HepG2 (cell line): Measurements from ENCODE around the gene FALEC. TPM values are rescaled to one million over a fixed set of nuclear protein-coding genes. Genes with fewer than 3 reads are reported as not detected.
"Not testable (repeated sequence)": the region's sequence is repeated elsewhere in the genome, so short reads cannot be mapped to it uniquely, and the experiment has no call there.

Source experiments
- ATAC-seq: fragments of 200-7000 bp; cut with Tn5 transposase; 3 replicates; pipeline ENCODE4 v1.9.1; 2020; ENCODE audit warnings: mild to moderate bottlenecking, moderate library complexity
- BruUV-seq: library from RNA; stranded (reverse); fragments of 400-500 nt; replicated peaks from 2 replicates; lab custom pipeline; 2021; lab: Mats Ljungman, UMichigan
- CTCF ChIA-PET: fragments of 300-600 bp; formaldehyde crosslinking; extraction: SDS; loops from one replicate; lab custom pipeline; 2021; ENCODE audit warnings: low total read pairs, inconsistent platforms, low intra/inter-chr PET ratio; lab: Yijun Ruan, JAX
- POLR2A ChIA-PET: fragments of 350-600 bp; sonication (Branson Sonifier 250); formaldehyde crosslinking; loops from one replicate; lab custom pipeline; 2020; ENCODE audit warnings: antibody characterized with exemption, inconsistent platforms; lab: Yijun Ruan, JAX
- DNase-seq: peaks from one replicate; pipeline ENCODE4 v3.0.0-alpha.2; 2015; ENCODE audit warnings: low spot score
- FAIRE-seq: peaks from 3 replicates; lab custom pipeline; 2011; peaks lifted over from hg19 to GRCh38; lab: Jason Lieb, UNC
- H2AFZ ChIP-seq: one replicate; pipeline ENCODE4 v1.6.1; 2011; ENCODE audit warnings: low read length, inconsistent platforms
- H3K27ac ChIP-seq: fragments of 300-600 bp; 3 replicates; pipeline ENCODE4 v1.8.0; 2011; ENCODE audit warnings: mixed run types, mild to moderate bottlenecking, mixed read lengths, low read length, inconsistent platforms; ENCODE audit not compliant: insufficient read depth; ENCODE audit errors: extremely low read length
- H3K27me3 ChIP-seq, 2 experiments: fragments of 200-600 bp in 1 of 2; 2 replicates in 1 of 2; 3 replicates in 1 of 2; pipeline versions ENCODE4 v1.6.0 to v1.8.0; 2011; ENCODE audit warnings: low read length in 2 of 2, mild to moderate bottlenecking in 2 of 2, moderate library complexity in 2 of 2, inconsistent platforms in 1 of 2; ENCODE audit not compliant: insufficient read depth in 2 of 2, control insufficient read depth in 1 of 2
- H3K36me3 ChIP-seq, 2 experiments: fragments of 200-600 bp in 1 of 2; replicated peaks in 1 of 2; 2 replicates in 1 of 2; 3 replicates in 1 of 2; pipeline versions ENCODE4 v1.5.1 to v1.8.0; 2011; ENCODE audit warnings: low read length in 2 of 2, inconsistent platforms in 1 of 2; ENCODE audit not compliant: insufficient read depth in 2 of 2, control insufficient read depth in 1 of 2
- H3K4me1 ChIP-seq: 2 replicates; pipeline ENCODE4 v1.5.1; 2012; ENCODE audit warnings: low read length, inconsistent platforms; ENCODE audit not compliant: insufficient read depth
- H3K4me2 ChIP-seq: 2 replicates; pipeline ENCODE4 v1.6.0; 2011; ENCODE audit warnings: low read depth, low read length, inconsistent platforms
- H3K4me3 ChIP-seq, 3 experiments: fragments of 200-600 bp in 1 of 3; sonication (generic), shearing (Covaris generic) in 1 of 3; replicated peaks in 1 of 3; 2 replicates each; pipeline ENCODE4 v1.5.1; 2011 to 2016; ENCODE audit warnings: low read length in 3 of 3, inconsistent platforms in 2 of 3, low read depth in 2 of 3, mild to moderate bottlenecking in 2 of 3, control low read depth in 1 of 3, mixed read lengths in 1 of 3; ENCODE audit not compliant: insufficient read depth in 1 of 3
- H3K79me2 ChIP-seq: one replicate; pipeline ENCODE4 v1.6.1; 2011; ENCODE audit warnings: low read length, inconsistent platforms; ENCODE audit not compliant: insufficient read depth
- H3K9ac ChIP-seq: 2 replicates; pipeline ENCODE4 v1.6.0; 2011; ENCODE audit warnings: mild to moderate bottlenecking, low read depth, low read length, inconsistent platforms; ENCODE audit not compliant: insufficient read depth
- H3K9me3 ChIP-seq: 2 replicates; pipeline ENCODE4 v1.5.1; 2012; ENCODE audit warnings: mild to moderate bottlenecking, low read length
- H4K20me1 ChIP-seq: 2 replicates; pipeline ENCODE4 v1.6.0; 2011; ENCODE audit warnings: inconsistent platforms, mild to moderate bottlenecking, low read length, moderate library complexity; ENCODE audit not compliant: insufficient read depth
- CAMTA2 ChIP-seq: sonication (generic); formaldehyde crosslinking; IDR thresholded peaks from 2 replicates; pipeline ENCODE4 v1.4.0; 2020; ENCODE audit warnings: mild to moderate bottlenecking, missing genetic modification reagents, borderline replicate concordance
- CHD2 ChIP-seq: IDR thresholded peaks from 2 replicates; pipeline ENCODE4 v1.6.1; 2011; ENCODE audit warnings: low read depth, low read length, improper control_type of control experiment
- GFI1 ChIP-seq: sonication (generic); formaldehyde crosslinking; IDR thresholded peaks from 2 replicates; pipeline ENCODE4 v1.5.0; 2020; ENCODE audit warnings: missing genetic modification reagents, mild to moderate bottlenecking, borderline replicate concordance
- POGK ChIP-seq: sonication (generic); formaldehyde crosslinking; conservative IDR thresholded peaks from 2 replicates; pipeline ENCODE4 v1.8.0; 2022; ENCODE audit warnings: mild to moderate bottlenecking, moderate library complexity, missing genetic modification reagents
- ZNF530 ChIP-seq: sonication (generic); formaldehyde crosslinking; IDR thresholded peaks from 2 replicates; pipeline ENCODE4 v1.5.0; 2020; ENCODE audit warnings: low read depth, mild to moderate bottlenecking, missing genetic modification reagents
- ZNF878 ChIP-seq: sonication (generic); formaldehyde crosslinking; IDR thresholded peaks from 2 replicates; pipeline ENCODE4 v1.8.1; 2023; ENCODE audit warnings: mild to moderate bottlenecking, missing genetic modification reagents, moderate library complexity
- WGBS: methylation state at CpG from one replicate; pipeline ENCODE4 v1.1.6; 2017; ENCODE audit warnings: low lambda C conversion rate; 5-methylcytosine and 5-hydroxymethylcytosine counted together
- in situ Hi-C: cut with HindIII; loops from 2 replicates; pipeline ENCODE4 v1.10.0; 2017; ENCODE audit warnings: low pct_unique_long_range_greater_than_20kb; ENCODE audit not compliant: extremely low pct_ligation_motif_present
- intact Hi-C: fragments of 100-400 bp; cut with micrococcal nuclease; formaldehyde crosslinking; loops from one replicate; pipeline ENCODE4 v1.10.0; 2022; ENCODE audit not compliant: unreplicated experiment
- polyA plus RNA-seq, 8 experiments: library from polyadenylated mRNA; depleted of rRNA in 3 of 8; stranded (reverse) in 7 of 8; unstranded in 1 of 8; fragments of >200 nt; fragmentation: Illumina TruSeq in 4 of 8; extraction: Trizol in 4 of 8; gene quantifications; 2 replicates each; pipeline versions ENCODE4 v1.2.1 to v1.2.3, GENCODE V29; 2011 to 2016; ENCODE audit warnings: low read depth in 4 of 8, missing spikeins in 1 of 8, mixed read lengths in 1 of 8; ENCODE audit not compliant: insufficient read depth in 1 of 8
- total RNA-seq, 5 experiments: library from RNA; depleted of rRNA; stranded (reverse); fragments of >200 nt; fragmentation: Illumina TruSeq; extraction: Trizol; gene quantifications; 2 replicates each; pipeline ENCODE4 v1.2.3, GENCODE V29; 2016; ENCODE audit warnings: low read depth in 1 of 5

FALEC gene
- total and polyA plus RNA-seq, 2 of the 13 experiments (the other 11 are each of a cell fraction or from before 2014, with no cell fraction given): 0.33 to 0.71 TPM

GRCh38 chr1:150579945-150580642, 64.5 kb downstream of the FALEC start (continued):
- TF ChIP-seq ZNF878 (no peak), CAMTA2 (CRISPR knock-in tag) (no peak), ZNF530 (CRISPR knock-in tag) (no peak), POGK (CRISPR knock-in tag) (0 out of 2 replicates have a peak, but pooled peaks have one; percentile 51), GFI1 (no peak; the same call in 1 of the 2 replicates), CHD2 (no peak)

- Histone ChIP-seq H3K79me2 (peaks cover 41% of the 10 kb centered on the region), H4K20me1 (peaks cover 31% of the 10 kb centered on the region), H3K36me3 (peaks cover 0 to 21% of the 10 kb centered on the region in 2 experiments; a peak in 3 of 5 replicates), H3K4me1 (peaks cover 21% of the 10 kb centered on the region)
- H3K27ac ChIP-seq, H2AFZ ChIP-seq, DNase-seq, H3K4me2 ChIP-seq, H3K9ac ChIP-seq, intact Hi-C loops, in situ Hi-C loops, ATAC-seq, CTCF ChIA-PET, H3K9me3 ChIP-seq, FAIRE-seq, BruUV-seq, H3K27me3 ChIP-seq, H3K4me3 ChIP-seq: not testable (repeated sequence)
- WGBS: 87% methylated on average over 2 of the region's 3 CpGs
- POLR2A ChIA-PET: interaction anchor here (1.3 to 11.9 kb wide), 4 partner anchors 12 to 48 kb away, joined by 4 to 469 read pairs (median 100); partner anchors contain the start of gene ENSA
Measured at GRCh38 chr1:150580966-150581365, 65.4 kb downstream of the FALEC start.

GRCh38 chr1:150581437-150581836, 65.9 kb downstream of the FALEC start:
- peaks cover 36% of the 10 kb centered on the region for H3K79me2 ChIP-seq
- WGBS: 98% methylated on average over 7 of the region's 7 CpGs
- POLR2A ChIA-PET: interaction anchor here (1.3 to 11.9 kb wide), 2 partner anchors 11 to 16 kb away, joined by 4 to 469 read pairs; no protein-coding TSS in a partner anchor

GRCh38 chr1:150581962-150582361, 66.4 kb downstream of the FALEC start:
- H3K9ac ChIP-seq, in situ Hi-C loops, ATAC-seq, POLR2A ChIA-PET, H3K4me2 ChIP-seq, FAIRE-seq, CTCF ChIA-PET, H3K9me3 ChIP-seq, BruUV-seq, H3K27me3 ChIP-seq, H3K27ac ChIP-seq, H3K4me3 ChIP-seq, DNase-seq, H2AFZ ChIP-seq, intact Hi-C loops: not testable (repeated sequence)
- H4K20me1 ChIP-seq: peaks cover 21% of the 10 kb centered on the region
- WGBS: 98% methylated on average over 14 of the region's 14 CpGs
- peaks cover 0 to 11% of the 10 kb centered on the region in 2 experiments; a peak in 2 of 5 replicates for H3K36me3 ChIP-seq
- H3K4me1 ChIP-seq: peaks cover 17% of the 10 kb centered on the region
- peaks cover 31% of the 10 kb centered on the region for H3K79me2 ChIP-seq

More at GRCh38 chr1:150581437-150581836, 65.9 kb downstream of the FALEC start:
- H2AFZ ChIP-seq, H3K4me3 ChIP-seq, in situ Hi-C loops, H3K9ac ChIP-seq, H3K27ac ChIP-seq, H3K4me2 ChIP-seq, BruUV-seq, CTCF ChIA-PET, H3K9me3 ChIP-seq, DNase-seq, H3K27me3 ChIP-seq, ATAC-seq, FAIRE-seq, intact Hi-C loops: not testable (repeated sequence)
- Histone ChIP-seq H3K36me3 (peaks cover 0 to 17% of the 10 kb centered on the region in 2 experiments; a peak in 2 of 5 replicates), H4K20me1 (peaks cover 27% of the 10 kb centered on the region), H3K4me1 (peaks cover 17% of the 10 kb centered on the region)
